Fibroblast of lung (primary cell): ENCODE data around the gene MPP3.

ENCODE experiments used
- CTCF ChIP-seq, 2 donors: IDR thresholded peaks in 1 of 2; conservative IDR thresholded peaks in 1 of 2; 1 replicate in 1 of 2; 2 replicates in 1 of 2; pipeline ENCODE4 v1.5.1; 2011 to 2012; ENCODE audit warnings: low read length in 2 of 2, control low read depth in 1 of 2, inconsistent platforms in 1 of 2, low read depth in 1 of 2, mild to moderate bottlenecking in 1 of 2
- EZH2 ChIP-seq: IDR thresholded peaks from 2 replicates; pipeline ENCODE4 v1.5.1; 2012; ENCODE audit warnings: low read length, control low read depth, mild to moderate bottlenecking; ENCODE audit errors: missing control alignments

- TF ChIP-seq EZH2: no peak
- no peak for TF ChIP-seq CTCF (conservative IDR thresholded peaks at IDR 0.05 in 1 of 2, IDR thresholded peaks at IDR 0.05 in 1 of 2; ENCODE audit: low read depth in 1 of 2, low read length in 2 of 2)
Measured at GRCh38 chr17:43767713-43768059, 65.3 kb downstream of the MPP3 start.
